Coronary artery (tissue), 2 donors: ENCODE data around the gene WFIKKN1.

ENCODE experiments used
- DNase-seq: peaks from one replicate; pipeline ENCODE4 v3.0.0-alpha.2; 2017; ENCODE audit warnings: low spot score
- H3K27ac ChIP-seq, 2 donors: fragments of 200-600 bp; sonication (generic); one replicate each; pipeline ENCODE4 v1.5.1; 2016 to 2019
- H3K4me3 ChIP-seq: fragments of 200-600 bp; sonication (generic); 2 replicates; pipeline ENCODE4 v1.5.1; 2016; ENCODE audit warnings: mild to moderate bottlenecking, moderate library complexity
- TF ChIP-seq, protein P1 (sequence below): fragments of 200-600 bp; sonication (generic); IDR thresholded peaks from one replicate; pipeline ENCODE4 v1.5.1; 2019; ENCODE audit warnings: antibody characterized with exemption

The WFIKKN1 gene

DNA sequence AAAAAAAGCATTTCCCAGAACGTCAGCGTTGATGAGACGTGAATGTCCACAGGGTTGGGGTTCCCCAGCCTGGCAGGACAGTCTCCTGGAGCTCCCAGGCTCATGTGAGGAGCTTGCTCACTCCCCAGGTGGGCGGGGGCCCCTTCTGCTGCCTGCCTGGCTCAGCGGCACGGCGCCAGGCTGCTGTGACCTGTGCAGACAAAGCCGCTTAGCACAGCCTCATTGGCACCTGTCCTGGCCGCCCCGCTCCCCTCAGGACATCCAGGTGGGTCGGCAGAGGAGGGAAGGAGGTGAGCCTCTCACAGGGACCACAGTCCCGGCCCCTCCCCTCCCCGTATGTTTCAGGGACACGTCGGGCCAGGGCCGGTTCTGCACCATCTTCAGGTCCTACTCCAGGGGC lies 12.9 kb upstream of the WFIKKN1 start:
- TF ChIP-seq, protein P1, sequence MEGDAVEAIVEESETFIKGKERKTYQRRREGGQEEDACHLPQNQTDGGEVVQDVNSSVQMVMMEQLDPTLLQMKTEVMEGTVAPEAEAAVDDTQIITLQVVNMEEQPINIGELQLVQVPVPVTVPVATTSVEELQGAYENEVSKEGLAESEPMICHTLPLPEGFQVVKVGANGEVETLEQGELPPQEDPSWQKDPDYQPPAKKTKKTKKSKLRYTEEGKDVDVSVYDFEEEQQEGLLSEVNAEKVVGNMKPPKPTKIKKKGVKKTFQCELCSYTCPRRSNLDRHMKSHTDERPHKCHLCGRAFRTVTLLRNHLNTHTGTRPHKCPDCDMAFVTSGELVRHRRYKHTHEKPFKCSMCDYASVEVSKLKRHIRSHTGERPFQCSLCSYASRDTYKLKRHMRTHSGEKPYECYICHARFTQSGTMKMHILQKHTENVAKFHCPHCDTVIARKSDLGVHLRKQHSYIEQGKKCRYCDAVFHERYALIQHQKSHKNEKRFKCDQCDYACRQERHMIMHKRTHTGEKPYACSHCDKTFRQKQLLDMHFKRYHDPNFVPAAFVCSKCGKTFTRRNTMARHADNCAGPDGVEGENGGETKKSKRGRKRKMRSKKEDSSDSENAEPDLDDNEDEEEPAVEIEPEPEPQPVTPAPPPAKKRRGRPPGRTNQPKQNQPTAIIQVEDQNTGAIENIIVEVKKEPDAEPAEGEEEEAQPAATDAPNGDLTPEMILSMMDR: no peak
- H3K4me3 ChIP-seq: no peak overlapping the region
- H3K27ac ChIP-seq: no peak overlapping the region
- DNase-seq: no peak

DNA sequence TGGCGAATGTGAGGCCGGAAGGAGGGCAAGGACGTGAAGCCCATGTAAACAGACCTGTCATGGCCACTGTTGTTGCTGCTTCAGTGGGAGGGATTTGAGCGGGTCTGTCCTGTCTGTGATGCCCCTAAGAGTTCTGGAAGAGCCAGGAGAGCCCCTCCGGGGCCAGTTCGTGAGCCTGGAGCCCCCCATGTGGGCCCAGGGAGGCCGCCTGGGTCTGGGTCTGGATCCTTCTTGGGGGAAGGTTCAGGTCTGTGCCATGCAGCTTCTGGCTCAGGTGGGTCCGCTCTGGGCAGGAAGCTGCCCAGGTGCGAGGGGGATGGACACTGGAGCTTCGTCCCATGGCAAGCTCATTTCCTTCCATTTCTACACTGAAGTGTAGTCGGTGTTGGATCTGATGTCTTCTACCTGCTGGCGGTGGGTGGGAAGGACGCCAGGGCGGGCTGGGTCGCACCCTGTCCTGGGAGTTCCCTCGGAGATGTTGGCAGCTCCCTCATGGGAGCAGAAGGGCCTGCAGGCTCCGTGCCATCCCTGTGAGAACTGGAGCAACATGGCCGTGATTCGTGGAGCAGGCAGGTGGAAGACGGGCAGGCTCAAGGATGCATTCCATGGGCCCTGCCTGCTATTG lies 11.2 kb upstream of the WFIKKN1 start:
- TF ChIP-seq, protein P1: no peak
- H3K27ac ChIP-seq: no peak overlapping the region
- DNase-seq: no peak
- no peak overlapping the region for H3K4me3 ChIP-seq

DNA sequence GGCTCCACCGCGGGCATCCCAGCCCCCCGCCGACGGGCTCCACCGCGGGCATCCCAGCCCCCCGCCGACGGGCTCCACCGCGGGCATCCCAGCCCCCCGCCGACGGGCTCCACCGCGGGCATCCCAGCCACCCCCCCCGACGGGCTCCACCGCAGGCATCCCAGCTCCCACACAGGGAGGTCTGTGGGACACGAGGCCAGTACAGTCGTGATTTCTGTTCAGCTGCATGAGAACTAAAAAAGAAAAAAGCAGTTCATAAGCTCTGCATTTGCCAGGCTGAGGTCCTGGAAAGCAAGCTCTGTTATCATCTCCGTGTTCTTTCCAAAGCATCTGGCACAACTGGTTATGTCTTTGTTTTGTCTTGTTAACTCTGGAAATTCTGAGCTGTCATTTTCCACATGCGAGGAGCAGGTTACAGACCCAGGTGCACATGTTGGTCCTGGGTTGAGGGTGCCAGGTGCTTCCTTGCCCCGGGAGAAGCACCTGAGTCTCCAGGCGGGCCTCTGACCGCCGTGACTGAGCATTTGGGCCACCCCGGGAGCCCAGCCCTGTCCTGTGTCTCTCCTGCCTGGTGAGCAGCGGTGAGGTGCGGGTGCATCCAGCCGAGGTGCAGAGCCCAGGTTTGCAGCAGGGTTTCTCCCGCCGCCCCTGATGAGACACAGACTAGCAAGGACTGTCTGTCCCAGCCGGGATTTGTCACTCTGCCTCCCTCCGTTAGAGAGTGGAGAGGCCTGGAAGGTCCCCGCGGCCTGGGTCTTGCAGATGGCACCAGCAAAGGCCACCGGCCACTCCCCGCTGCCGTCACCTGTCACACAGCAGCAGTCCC lies 9.9 kb upstream of the WFIKKN1 start:
- DNase-seq: no peak
- TF ChIP-seq, protein P1: no peak
- H3K27ac ChIP-seq: no peak overlapping the region
- H3K4me3 ChIP-seq: no peak overlapping the region

DNA sequence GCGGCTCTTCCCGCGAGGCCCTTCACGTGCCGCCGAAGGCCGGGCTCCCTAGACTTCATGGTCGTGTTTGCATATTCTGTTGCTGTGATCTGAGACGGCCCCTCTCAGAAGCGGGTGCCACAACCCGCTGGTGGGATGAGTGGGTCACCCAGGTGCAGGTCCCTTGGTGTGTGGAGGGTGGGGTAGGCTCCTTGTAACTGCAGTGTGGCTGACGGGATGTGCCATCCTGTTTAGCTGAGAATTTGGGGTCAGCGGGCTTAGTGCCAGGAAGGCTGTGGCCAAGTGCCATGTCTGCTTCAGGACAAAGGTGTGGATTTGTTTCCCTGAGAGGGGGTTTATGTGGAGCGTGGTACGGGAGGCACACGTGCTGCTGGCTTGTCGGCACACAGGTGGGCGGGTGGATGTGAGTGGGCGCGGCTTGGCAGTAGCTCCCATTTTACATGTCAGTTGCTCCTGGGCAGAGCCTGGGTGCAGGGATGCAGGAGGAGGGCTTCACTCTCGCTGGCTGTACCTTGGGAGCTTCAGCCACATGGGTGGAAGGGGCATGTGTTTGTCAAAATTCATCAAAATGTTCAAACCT lies 9.2 kb upstream of the WFIKKN1 start:
- no peak overlapping the region for H3K4me3 ChIP-seq
- TF ChIP-seq, protein P1: no peak
- DNase-seq: no peak
- no peak overlapping the region for H3K27ac ChIP-seq

DNA sequence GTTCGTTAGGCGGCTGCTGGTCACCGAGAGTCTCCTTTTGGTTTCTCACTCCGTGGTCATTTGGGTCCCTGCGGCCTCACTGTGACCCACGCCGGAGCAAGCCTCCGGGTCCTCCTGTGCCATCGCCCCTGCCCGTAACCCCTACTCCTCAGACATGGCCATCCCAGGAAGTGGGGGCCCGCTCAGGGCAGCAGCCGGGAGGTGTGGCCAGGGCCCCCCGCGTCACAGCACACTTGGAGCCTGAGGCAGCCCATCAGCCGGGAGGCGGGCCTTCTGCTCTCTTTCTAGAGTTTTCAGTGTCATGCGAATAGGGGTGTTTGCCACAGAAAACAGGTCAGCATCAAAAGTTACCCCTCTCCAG lies 7.9 kb upstream of the WFIKKN1 start:
- DNase-seq: no peak
- Histone ChIP-seq H3K4me3 (no peak overlapping the region), H3K27ac (no peak overlapping the region)
- TF ChIP-seq, protein P1: no peak

DNA sequence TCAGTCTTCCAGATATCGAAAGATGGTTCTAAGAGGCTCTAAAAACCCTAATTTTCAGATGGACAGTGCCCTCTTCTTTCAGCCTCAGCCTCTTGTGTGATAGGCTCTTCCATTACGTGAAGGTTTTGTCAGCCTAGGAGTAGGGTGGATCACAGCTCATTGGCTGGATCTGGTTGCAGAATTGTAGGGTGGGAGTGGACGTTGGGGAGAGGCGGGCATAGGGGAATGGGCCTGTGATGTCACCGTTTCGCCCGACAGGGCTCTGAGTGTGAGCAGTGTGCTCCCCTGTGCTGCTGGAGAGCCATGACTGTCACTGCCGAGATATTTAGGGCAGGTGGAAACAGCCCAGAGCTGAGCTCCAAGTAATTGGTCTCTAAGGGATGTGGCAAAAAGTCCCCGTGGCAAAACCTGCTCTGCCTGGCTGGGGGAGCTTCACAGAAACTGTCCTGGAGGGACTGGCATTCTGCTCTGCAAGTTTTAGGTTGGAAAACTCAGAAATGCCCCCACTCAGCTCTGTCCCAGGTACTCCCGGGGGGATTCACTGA lies 6.2 kb upstream of the WFIKKN1 start:
- Histone ChIP-seq H3K4me3 (no peak overlapping the region), H3K27ac (no peak overlapping the region)
- no peak for DNase-seq
- TF ChIP-seq, protein P1: no peak
